Cardiac muscle cell (in vitro differentiated cells and primary cell): ENCODE data around the gene FOXD1. TPM values are rescaled to one million over a fixed set of nuclear protein-coding genes. Genes with fewer than 3 reads are reported as not detected.

Experiments used
- DNase-seq, 2 donors: peaks; one replicate each; pipeline versions ENCODE4 v3.0.0 to v3.0.0-alpha.2; 2010 to 2017; ENCODE audit warnings: low read depth in 1 of 2, low spot score in 1 of 2
- H3K27ac ChIP-seq: fragments of 200-600 bp; sonication (generic); 2 replicates; pipeline ENCODE4 v1.5.1; 2016
- H3K27me3 ChIP-seq: fragments of 200-600 bp; sonication (generic); 2 replicates; pipeline ENCODE4 v1.6.0; 2016; ENCODE audit warnings: control low read depth
- H3K36me3 ChIP-seq: fragments of 200-600 bp; sonication (generic); 2 replicates; pipeline ENCODE4 v1.5.1; 2016; ENCODE audit warnings: control low read depth
- H3K4me1 ChIP-seq: fragments of 200-600 bp; sonication (generic); 2 replicates; pipeline ENCODE4 v1.8.1; 2017; ENCODE audit warnings: low read depth, mild to moderate bottlenecking, mixed run types
- H3K4me3 ChIP-seq: fragments of 200-600 bp; sonication (generic); 2 replicates; pipeline ENCODE4 v1.5.1; 2016; ENCODE audit warnings: mild to moderate bottlenecking
- H3K9me3 ChIP-seq: fragments of 200-600 bp; sonication (generic); 2 replicates; pipeline ENCODE4 v1.5.1; 2017; ENCODE audit warnings: low read depth, mild to moderate bottlenecking, control low read depth
- CTCF ChIP-seq: IDR thresholded peaks from 2 replicates; pipeline ENCODE4 v1.5.1; 2012; ENCODE audit warnings: low read depth, mild to moderate bottlenecking, low read length
- polyA plus RNA-seq: library from polyadenylated mRNA; unstranded; fragments of >200 nt; fragmentation: Nextera tagmentation; extraction: Ambion mirVana; gene quantifications from 2 replicates; pipeline ENCODE4 v1.2.1, GENCODE V29; 2016
- total RNA-seq: library from RNA; depleted of rRNA; stranded (reverse); fragments of >200 nt; gene quantifications from 2 replicates; pipeline ENCODE4 v1.2.3, GENCODE V29; 2016

The FOXD1 gene
- total and polyA plus RNA-seq, 2 experiments from 2014 or later: 0.28 TPM; not detected in 1

GRCh38 chr5:73450672-73451223 lies 2.2 kb upstream of the FOXD1 start:
- Histone ChIP-seq H3K27ac (no peak overlapping the region), H3K4me3 (peak overlapping the region; percentile 19), H3K4me1 (no peaks in the 10 kb centered on the region), H3K9me3 (no peaks in the 10 kb centered on the region), H3K36me3 (no peaks in the 10 kb centered on the region), H3K27me3 (peaks cover 87% of the 10 kb centered on the region)
- no peak for TF ChIP-seq CTCF
- DNase-seq: no peak

- Histone ChIP-seq H3K4me1 (no peaks in the 10 kb centered on the region), H3K9me3 (no peaks in the 10 kb centered on the region), H3K4me3 (no peak overlapping the region), H3K36me3 (no peaks in the 10 kb centered on the region), H3K27ac (no peak overlapping the region), H3K27me3 (peaks cover 93% of the 10 kb centered on the region)
- DNase-seq: no peak
- no peak for TF ChIP-seq CTCF
These were observed 1.6 kb upstream of the FOXD1 start for GRCh38 chr5:73450137-73450536.

- no peak for TF ChIP-seq CTCF
- Histone ChIP-seq H3K4me3 (peak overlapping the region; percentile 28), H3K27me3 (peaks cover 100% of the 10 kb centered on the region), H3K36me3 (no peaks in the 10 kb centered on the region), H3K9me3 (no peaks in the 10 kb centered on the region), H3K27ac (no peak overlapping the region), H3K4me1 (no peaks in the 10 kb centered on the region)
- peak; percentile 31 to 56 for DNase-seq
These were observed 781 bp downstream of the FOXD1 start for GRCh38 chr5:73447530-73448462.

GRCh38 chr5:73446631-73447529 lies 1.7 kb downstream of the FOXD1 start:
- H3K27me3 ChIP-seq: peaks cover 100% of the 10 kb centered on the region
- no peak overlapping the region for H3K4me3 ChIP-seq
- TF ChIP-seq CTCF: no peak
- DNase-seq: peak in 1 of 2 donors; percentile 42
- no peaks in the 10 kb centered on the region for H3K9me3 ChIP-seq
- H3K4me1 ChIP-seq: no peaks in the 10 kb centered on the region
- no peak overlapping the region for H3K27ac ChIP-seq
- no peaks in the 10 kb centered on the region for H3K36me3 ChIP-seq
